HG02763 (cell line): Measurements from ENCODE around the gene FBXO4.
"Not testable (repeated sequence)": the region's sequence is repeated elsewhere in the genome, so short reads cannot be mapped to it uniquely, and the experiment has no call there.

Experiments used
- ATAC-seq: cut with Tn5 transposase; IDR thresholded peaks from one replicate; pipeline ENCODE4 v1.9.1; 2021; ENCODE audit warnings: mild to moderate bottlenecking, moderate library complexity; ENCODE audit not compliant: unreplicated experiment

FBXO4 gene

DNA sequence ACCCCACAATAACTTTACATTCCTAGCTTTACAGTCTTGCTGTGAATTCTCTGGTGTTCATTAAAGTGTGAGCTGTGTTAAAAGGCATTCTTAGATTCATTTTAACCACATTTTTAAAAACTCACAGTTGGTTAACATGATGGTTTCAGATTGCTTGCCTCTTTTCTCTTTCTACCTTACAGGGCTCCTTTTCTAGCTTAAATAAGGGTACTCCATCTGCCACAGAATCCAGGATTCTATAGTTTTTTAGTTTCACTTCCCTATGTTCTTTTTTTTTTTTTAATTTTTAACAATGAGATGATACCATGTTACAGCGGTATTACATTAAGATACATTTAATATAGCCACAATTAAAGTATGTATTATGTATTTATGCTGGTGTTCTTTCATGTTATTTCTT, 3.9 kb upstream of the FBXO4 start:
- ATAC-seq = no peak

- ATAC-seq = no peak
Observed at GRCh38 chr5:41921874-41922273, 3.2 kb upstream of the FBXO4 start.

DNA sequence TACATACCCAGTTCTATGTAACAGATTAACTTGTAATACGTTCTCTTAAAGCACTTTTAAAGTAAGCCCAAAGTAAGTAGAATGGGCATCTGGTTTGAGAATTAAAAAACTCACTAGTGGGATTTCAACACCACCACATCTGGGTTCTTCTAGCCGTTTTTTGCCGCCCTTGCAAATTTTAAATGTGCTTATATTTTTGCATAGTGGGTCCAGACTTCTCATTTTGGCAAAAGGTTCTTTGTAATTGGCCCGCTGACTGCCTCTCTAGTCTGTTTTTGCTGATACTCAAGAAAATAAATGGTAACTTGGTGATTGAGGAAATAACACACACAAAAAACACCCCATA, 582 bp upstream of the FBXO4 start:
- no peak for ATAC-seq

DNA sequence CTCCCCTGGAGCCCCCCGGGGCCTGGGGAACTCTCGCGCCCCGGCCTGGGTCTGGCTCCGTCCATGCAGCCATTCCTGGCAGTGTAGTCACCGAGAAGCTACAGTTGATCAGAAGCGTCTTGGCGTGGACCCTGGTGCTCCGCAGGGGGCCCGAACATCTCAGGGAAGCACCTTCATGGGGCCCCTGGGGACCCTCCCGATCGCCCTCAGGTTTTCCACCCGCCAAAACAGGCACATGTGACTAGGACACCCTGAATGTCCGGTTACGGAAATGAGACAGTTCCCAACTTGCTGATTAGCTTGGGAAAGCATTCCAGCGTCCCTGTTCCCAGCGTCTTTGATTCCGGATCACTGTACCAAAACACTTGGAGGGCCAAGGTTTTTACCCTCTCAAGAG, 472 bp downstream of the FBXO4 start:
- ATAC-seq = peak; percentile 32

- ATAC-seq = no peak
Observed at GRCh38 chr5:41927604-41928003, 2.5 kb downstream of the FBXO4 start.

DNA sequence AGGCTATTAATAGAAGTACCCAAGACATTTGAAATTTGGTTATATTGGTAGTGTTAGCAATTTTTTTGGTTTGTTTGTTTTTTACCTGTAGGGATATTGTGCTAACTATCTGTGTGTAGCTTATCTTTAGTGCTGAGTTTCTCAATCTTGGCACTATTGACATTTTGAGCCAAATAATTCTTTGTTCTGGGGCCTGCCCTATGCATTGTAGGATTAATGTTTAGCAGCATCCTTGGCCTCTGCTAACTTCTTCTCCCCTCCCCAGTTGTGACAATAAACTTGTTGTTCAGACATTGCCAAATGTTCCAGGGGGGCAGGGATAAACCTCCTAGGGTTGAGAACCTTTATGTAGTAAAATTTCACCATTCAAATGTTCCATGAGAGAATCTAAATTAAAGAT, 4.0 kb downstream of the FBXO4 start:
- ATAC-seq = no peak

- no peak for ATAC-seq
Observed at GRCh38 chr5:41932770-41933169, 7.7 kb downstream of the FBXO4 start.

GRCh38 chr5:41935544-41935943, 10.5 kb downstream of the FBXO4 start:
- no peak for ATAC-seq

DNA sequence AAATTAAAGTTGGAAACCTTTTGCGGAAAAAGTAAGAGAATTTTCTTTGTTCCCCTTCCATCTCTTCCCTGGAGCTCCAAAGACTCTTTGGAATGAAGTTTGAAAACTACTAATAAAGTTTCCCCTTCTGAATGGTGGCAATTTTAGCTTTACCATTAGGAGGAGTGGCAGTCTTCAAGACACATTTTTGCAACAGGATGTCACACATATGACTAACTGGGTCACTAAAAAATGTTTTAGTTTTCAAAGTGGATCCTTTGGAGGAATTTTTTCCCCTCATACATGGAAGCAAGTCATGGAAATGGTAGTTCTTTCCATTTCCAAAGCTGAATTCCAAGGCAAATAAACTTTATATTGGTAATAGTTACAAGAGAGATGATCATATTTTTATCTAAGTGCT, 15.6 kb downstream of the FBXO4 start:
- no peak for ATAC-seq

- ATAC-seq = not testable (repeated sequence)
Observed at GRCh38 chr5:41945332-41945955, 20.4 kb downstream of the FBXO4 start.

DNA sequence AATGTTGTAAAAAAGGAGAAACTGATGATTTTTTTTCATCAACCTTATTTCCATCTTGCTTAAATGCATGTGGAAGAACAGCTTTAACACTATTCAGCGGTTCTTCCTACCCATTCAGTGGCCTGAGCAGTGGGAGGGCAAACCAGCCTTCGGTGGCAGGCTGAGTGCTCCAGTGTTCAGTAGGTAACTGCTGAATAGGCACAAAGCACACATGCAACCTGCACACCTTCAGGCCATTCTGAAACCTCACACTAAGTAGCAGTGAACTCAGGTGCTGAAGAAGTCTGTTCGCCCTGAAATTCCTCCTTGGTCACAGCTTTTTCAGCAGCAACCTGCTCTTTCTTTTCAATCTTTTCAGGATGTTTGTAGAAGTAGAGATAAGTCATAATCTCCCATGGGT, 26.1 kb downstream of the FBXO4 start:
- ATAC-seq = no peak

DNA sequence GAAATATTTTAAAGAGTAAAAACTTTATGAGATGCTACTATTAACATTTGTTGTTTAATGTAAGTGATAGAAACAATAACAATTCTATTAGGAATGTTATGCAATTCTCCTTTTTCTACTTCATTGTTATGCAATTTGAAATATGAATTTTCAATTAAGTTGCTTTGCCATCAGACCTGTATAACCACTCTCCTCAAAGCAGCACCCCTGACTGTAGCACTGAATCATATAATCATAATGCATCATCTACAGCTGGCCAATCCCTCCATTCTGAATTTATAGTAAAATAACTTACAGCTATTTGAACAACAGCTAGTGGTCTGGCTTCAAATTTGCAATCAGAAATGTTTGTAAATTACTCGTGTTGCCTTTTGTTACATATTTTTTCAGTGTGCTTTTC, 29.2 kb downstream of the FBXO4 start:
- ATAC-seq = no peak

DNA sequence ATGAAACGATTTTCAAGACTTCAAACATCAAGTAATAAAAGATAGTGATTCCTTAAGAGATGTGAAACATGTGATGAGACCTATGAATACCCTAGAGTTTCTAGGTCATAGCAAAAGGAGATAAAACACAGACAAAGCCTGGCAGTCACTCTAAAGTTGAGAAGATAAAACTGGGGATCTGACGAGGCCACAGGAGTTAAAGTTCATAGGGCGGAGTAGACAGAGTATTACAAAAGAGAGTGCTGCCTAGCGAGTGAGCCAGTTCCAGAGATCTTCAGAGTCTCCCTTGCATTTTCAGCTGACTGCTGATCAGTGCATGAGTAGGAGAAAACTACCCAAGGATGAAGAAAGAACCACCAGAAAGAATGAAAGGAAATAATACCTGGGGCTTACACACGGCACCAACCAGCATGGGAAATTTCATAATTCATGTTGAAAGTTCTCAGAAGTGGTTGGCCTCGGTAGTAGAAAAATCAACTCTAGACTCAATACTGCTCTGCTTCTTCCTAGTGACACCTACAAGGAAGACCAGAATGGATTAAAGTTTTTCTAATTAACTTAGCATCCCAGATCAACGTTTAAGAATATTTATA, 30.4 kb downstream of the FBXO4 start:
- ATAC-seq = no peak

- no peak for ATAC-seq
Observed at GRCh38 chr5:41956943-41957342, 31.9 kb downstream of the FBXO4 start.

DNA sequence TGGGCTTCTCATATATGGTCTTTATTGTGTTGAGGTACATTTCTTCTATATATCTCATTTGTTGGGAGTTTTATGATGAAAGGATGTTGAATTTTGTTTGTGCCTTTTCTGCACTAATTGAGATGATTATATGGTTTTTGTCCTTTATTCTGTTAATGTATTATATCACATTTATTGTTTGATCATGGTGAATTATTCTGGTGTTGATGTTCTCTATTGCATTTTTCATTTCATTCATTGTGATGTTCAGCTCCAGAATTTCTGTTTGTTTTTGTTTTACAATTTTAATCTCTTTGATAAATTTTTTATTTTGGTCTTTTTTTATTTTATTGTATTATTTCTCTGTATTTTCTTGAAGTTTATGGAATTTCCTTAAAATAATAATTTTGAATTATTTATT, 35.4 kb downstream of the FBXO4 start:
- ATAC-seq = no peak

- ATAC-seq = no peak
Observed at GRCh38 chr5:41961736-41962135, 36.7 kb downstream of the FBXO4 start.

DNA sequence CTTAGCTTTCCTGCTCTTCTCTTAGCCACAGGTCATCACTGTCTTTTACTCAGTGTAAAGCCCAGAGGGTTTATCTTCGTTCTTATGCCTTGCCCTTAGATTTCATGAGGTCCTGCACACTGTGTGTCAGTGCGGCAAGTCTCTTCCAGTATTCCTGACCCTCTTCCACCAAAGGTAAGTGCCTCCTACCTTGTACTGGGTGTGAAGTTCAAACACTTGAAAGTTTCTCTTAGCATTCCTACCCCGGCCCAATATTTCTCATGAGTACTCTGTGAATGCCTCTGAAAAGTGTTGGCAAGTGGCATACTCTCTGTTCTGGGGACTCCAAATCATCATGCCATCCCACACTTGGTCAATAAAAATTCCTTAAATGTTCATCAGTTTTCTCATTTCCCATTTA, 37.4 kb downstream of the FBXO4 start:
- no peak for ATAC-seq

DNA sequence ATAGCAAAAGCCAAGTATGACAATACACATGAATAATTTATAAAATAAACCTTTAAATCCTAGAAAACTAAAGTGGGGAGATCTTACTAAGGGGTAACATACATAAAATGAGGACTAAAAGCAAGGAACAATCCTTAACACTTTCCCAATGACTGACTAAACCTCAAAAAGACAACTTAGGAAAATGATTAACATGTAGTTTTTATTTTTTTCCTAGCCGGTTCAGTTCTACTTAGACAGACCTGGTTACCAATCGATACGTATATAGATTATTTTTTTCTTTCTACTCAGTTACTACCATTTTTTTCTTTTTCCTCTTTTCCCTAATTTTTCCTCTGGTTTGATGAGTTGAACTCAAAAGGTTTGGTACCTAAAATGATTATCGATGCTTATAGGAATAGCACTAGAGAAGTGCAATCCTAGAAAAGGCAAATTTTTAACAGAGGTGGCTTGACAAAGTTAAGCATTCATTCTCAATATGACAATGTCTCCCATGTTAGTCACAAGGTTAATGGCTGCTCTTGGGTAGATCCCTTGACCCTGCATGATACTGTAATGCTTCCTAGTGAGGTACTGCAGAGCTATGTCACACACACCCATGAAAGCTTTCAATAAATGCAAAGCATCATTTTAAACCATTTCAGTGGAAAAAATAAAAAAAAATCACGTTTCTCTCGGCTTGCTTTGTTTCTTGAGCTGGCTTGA, 41.5 kb downstream of the FBXO4 start:
- ATAC-seq = no peak

DNA sequence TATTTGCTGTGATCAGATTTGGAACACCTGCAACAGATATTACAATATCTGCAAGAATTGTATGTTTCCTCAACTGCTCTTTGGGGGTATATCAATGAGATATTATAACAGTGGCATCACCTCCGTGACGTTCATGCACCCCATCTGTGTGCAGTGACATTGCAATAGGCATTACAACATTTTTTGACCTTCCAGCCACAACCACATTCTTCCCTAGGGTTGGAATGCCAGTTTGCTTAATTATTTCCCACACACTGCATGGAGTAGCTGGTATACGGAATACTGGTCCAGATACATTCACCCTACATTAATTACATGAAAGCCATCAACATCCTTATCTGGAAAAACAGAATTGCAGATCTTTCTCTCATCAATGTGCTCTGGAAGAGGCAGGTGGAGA, 42.3 kb downstream of the FBXO4 start:
- ATAC-seq = no peak

GRCh38 chr5:41968153-41968723, 43.2 kb downstream of the FBXO4 start:
- ATAC-seq = no peak

- no peak for ATAC-seq
Observed at GRCh38 chr5:41973087-41973486, 48.0 kb downstream of the FBXO4 start.

- no peak for ATAC-seq
Observed at GRCh38 chr5:41973887-41974286, 48.8 kb downstream of the FBXO4 start.
